H1 (cell line): Measurements from ENCODE around the gene NOS1AP. TPM values are rescaled to one million over a fixed set of nuclear protein-coding genes. Genes with fewer than 3 reads are reported as not detected.

Source experiments
- CTCF ChIA-PET: fragments of 300-600 bp; sonication (Branson Sonifier 250); formaldehyde crosslinking; loops from one replicate; lab custom pipeline; 2021; ENCODE audit not compliant: partially characterized antibody; lab: Charles Lee
- POLR2A ChIA-PET: fragments of 300-600 bp; sonication (Branson Sonifier 250); formaldehyde crosslinking; loops from one replicate; lab custom pipeline; 2021; ENCODE audit warnings: inconsistent platforms; ENCODE audit not compliant: partially characterized antibody; lab: Charles Lee
- DNase-seq, 2 experiments: peaks; one replicate each; pipeline versions ENCODE4 v3.0.0 to v3.0.0-alpha.2; 2010 to 2022; ENCODE audit warnings: low spot score in 2 of 2, low read depth in 1 of 2, mixed read lengths in 1 of 2
- FAIRE-seq: peaks from 2 replicates; lab custom pipeline; 2011; peaks lifted over from hg19 to GRCh38; lab: Jason Lieb, UNC
- H2AFZ ChIP-seq: 2 replicates; pipeline ENCODE4 v1.8.1; 2012; ENCODE audit warnings: low read length, inconsistent platforms
- H2AK5ac ChIP-seq: 2 replicates; pipeline ENCODE4 v1.6.1; 2013; ENCODE audit warnings: low read depth, low read length
- H2BK120ac ChIP-seq: replicated peaks from 2 replicates; pipeline ENCODE3; 2013; ENCODE audit warnings: low read depth, low read length, inconsistent platforms
- H2BK12ac ChIP-seq: 2 replicates; pipeline ENCODE4 v1.6.1; 2013; ENCODE audit warnings: low read depth, low read length
- H2BK15ac ChIP-seq: 2 replicates; pipeline ENCODE4 v1.6.1; 2013; ENCODE audit warnings: low read length
- H2BK20ac ChIP-seq: 2 replicates; pipeline ENCODE4 v1.6.1; 2013; ENCODE audit warnings: low read length
- H2BK5ac ChIP-seq: 2 replicates; pipeline ENCODE4 v1.6.1; 2013; ENCODE audit warnings: low read depth, low read length
- H3K14ac ChIP-seq: 2 replicates; pipeline ENCODE4 v1.6.1; 2013; ENCODE audit warnings: inconsistent platforms; ENCODE audit not compliant: insufficient read length
- H3K18ac ChIP-seq: 2 replicates; pipeline ENCODE4 v1.6.1; 2013; ENCODE audit warnings: low read length; ENCODE audit errors: extremely low read depth
- H3K23ac ChIP-seq: 2 replicates; pipeline ENCODE4 v1.6.1; 2013; ENCODE audit warnings: inconsistent platforms; ENCODE audit not compliant: insufficient read length
- H3K23me2 ChIP-seq: 2 replicates; pipeline ENCODE4 v1.6.1; 2013; ENCODE audit warnings: low read depth, low read length
- H3K27ac ChIP-seq: 2 replicates; pipeline ENCODE4 v1.6.1; 2011; ENCODE audit warnings: low read depth, low read length, inconsistent platforms
- H3K27me3 ChIP-seq, 4 experiments: replicated peaks in 1 of 4; 1 replicate in 1 of 4; 2 replicates in 3 of 4; pipeline versions ENCODE4 v1.6.1 to v1.8.1; 2011 to 2013; ENCODE audit warnings: low read length in 3 of 4, mild to moderate bottlenecking in 3 of 4, inconsistent platforms in 2 of 4, mixed read lengths in 2 of 4, moderate library complexity in 1 of 4; ENCODE audit not compliant: control insufficient read depth in 3 of 4, insufficient read depth in 3 of 4; ENCODE audit errors: extremely low read depth in 1 of 4
- H3K36me3 ChIP-seq, 4 experiments: 2 replicates each; pipeline versions ENCODE4 v1.6.1 to v1.8.1; 2011 to 2013; ENCODE audit warnings: mild to moderate bottlenecking in 4 of 4, low read length in 3 of 4, moderate library complexity in 2 of 4, control low read depth in 1 of 4, inconsistent platforms in 1 of 4; ENCODE audit not compliant: insufficient read depth in 4 of 4, control insufficient read depth in 2 of 4
- H3K4ac ChIP-seq: replicated peaks from 2 replicates; pipeline ENCODE3; 2013; ENCODE audit warnings: low read length, low read depth, mixed read lengths, inconsistent platforms; ENCODE audit not compliant: insufficient read length
- H3K4me1 ChIP-seq, 4 experiments: replicated peaks in 1 of 4; 1 replicate in 1 of 4; 2 replicates in 3 of 4; pipeline versions ENCODE4 v1.6.1 to v1.8.1; 2011 to 2013; ENCODE audit warnings: low read length in 3 of 4, inconsistent platforms in 2 of 4, mixed read lengths in 1 of 4; ENCODE audit not compliant: insufficient read depth in 4 of 4, control insufficient read depth in 3 of 4
- H3K4me2 ChIP-seq, 2 experiments: 2 replicates each; pipeline versions ENCODE4 v1.6.1 to v1.8.1; 2011 to 2013; ENCODE audit warnings: low read depth in 2 of 2, low read length in 2 of 2, control low read depth in 1 of 2, inconsistent platforms in 1 of 2, mild to moderate bottlenecking in 1 of 2; ENCODE audit not compliant: insufficient read depth in 1 of 2
- H3K4me3 ChIP-seq, 4 experiments: fragments of 200-600, 300-600 bp in 1 of 4; sonication (generic), shearing (Covaris generic), sonication (Bioruptor Twin) in 1 of 4; 2 replicates each; pipeline versions ENCODE4 v1.5.1 to v1.8.1; 2011 to 2016; ENCODE audit warnings: low read length in 4 of 4, low read depth in 3 of 4, control low read depth in 2 of 4, inconsistent platforms in 2 of 4, mild to moderate bottlenecking in 2 of 4, mixed read lengths in 1 of 4, moderate library complexity in 1 of 4; ENCODE audit not compliant: insufficient read depth in 2 of 4; ENCODE audit errors: extremely low read depth in 1 of 4
- H3K56ac ChIP-seq: replicated peaks from 2 replicates; pipeline ENCODE3; 2013; ENCODE audit warnings: low read depth, mild to moderate bottlenecking, mixed read lengths, low read length, inconsistent platforms; ENCODE audit not compliant: insufficient read length
- H3K79me1 ChIP-seq: 2 replicates; pipeline ENCODE4 v1.6.1; 2013; ENCODE audit warnings: low read depth, low read length, control low read depth
- H3K79me2 ChIP-seq, 2 experiments: 2 replicates each; pipeline versions ENCODE4 v1.6.1 to v1.8.1; 2012 to 2013; ENCODE audit warnings: low read length in 2 of 2, mild to moderate bottlenecking in 2 of 2, inconsistent platforms in 1 of 2; ENCODE audit not compliant: insufficient read depth in 2 of 2, control insufficient read depth in 1 of 2
- H3K9ac ChIP-seq, 4 experiments: replicated peaks in 1 of 4; 1 replicate in 1 of 4; 2 replicates in 3 of 4; pipeline versions ENCODE4 v1.6.1 to v1.8.1; 2011 to 2013; ENCODE audit warnings: low read depth in 3 of 4, low read length in 3 of 4, control low read depth in 2 of 4, mild to moderate bottlenecking in 2 of 4, moderate library complexity in 2 of 4, inconsistent platforms in 1 of 4; ENCODE audit errors: extremely low read depth in 1 of 4
- H3K9me3 ChIP-seq, 2 experiments: 2 replicates each; pipeline versions ENCODE4 v1.6.1 to v1.8.1; 2012 to 2013; ENCODE audit warnings: mild to moderate bottlenecking in 2 of 2, moderate library complexity in 2 of 2, control low read depth in 1 of 2, inconsistent platforms in 1 of 2, low read depth in 1 of 2, low read length in 1 of 2, mixed read lengths in 1 of 2; ENCODE audit not compliant: insufficient read depth in 2 of 2
- H4K20me1 ChIP-seq, 2 experiments: replicated peaks in 1 of 2; 2 replicates each; pipeline versions ENCODE3 to v1.8.1; 2011 to 2013; ENCODE audit warnings: inconsistent platforms in 2 of 2, low read length in 2 of 2, mild to moderate bottlenecking in 1 of 2; ENCODE audit not compliant: insufficient read depth in 2 of 2, control insufficient read depth in 1 of 2
- H4K5ac ChIP-seq: 2 replicates; pipeline ENCODE4 v1.6.1; 2013; ENCODE audit warnings: low read length, low read depth, mixed read lengths, inconsistent platforms; ENCODE audit not compliant: insufficient read length
- H4K8ac ChIP-seq: 2 replicates; pipeline ENCODE4 v1.8.0; 2013; ENCODE audit warnings: mild to moderate bottlenecking, moderate library complexity, low read length, inconsistent platforms; ENCODE audit not compliant: insufficient read depth; ENCODE audit errors: extremely low read depth
- H4K91ac ChIP-seq: replicated peaks from 2 replicates; pipeline ENCODE3; 2013; ENCODE audit warnings: low read length, mixed read lengths, inconsistent platforms; ENCODE audit not compliant: insufficient read length
- ATF3 ChIP-seq: IDR thresholded peaks from 2 replicates; pipeline ENCODE4 v1.6.1; 2011; ENCODE audit warnings: low read depth, mild to moderate bottlenecking, low read length; ENCODE audit not compliant: insufficient read depth
- BCL11A ChIP-seq, 2 experiments: IDR thresholded peaks; one replicate each; pipeline ENCODE4 v1.6.1; 2011; ENCODE audit warnings: low read depth in 2 of 2, low read length in 2 of 2, mild to moderate bottlenecking in 2 of 2
- CEBPB ChIP-seq: IDR thresholded peaks from 2 replicates; pipeline ENCODE4 v1.6.1; 2012; ENCODE audit warnings: low read depth, low read length
- CHD1 ChIP-seq: IDR thresholded peaks from 2 replicates; pipeline ENCODE4 v1.6.1; 2012; ENCODE audit warnings: low read depth, low read length, improper control_type of control experiment
- EZH2 ChIP-seq: fragments of 200-600 bp; sonication (generic); IDR thresholded peaks from 2 replicates; pipeline ENCODE4 v1.7.1; 2012; ENCODE audit warnings: low read depth, mild to moderate bottlenecking, moderate library complexity, low read length, inconsistent platforms; ENCODE audit not compliant: severe bottlenecking
- KDM1A ChIP-seq: fragments of 200-600, 300-600 bp; sonication (generic); IDR thresholded peaks from 2 replicates; pipeline ENCODE4 v1.7.1; 2016; ENCODE audit warnings: mild to moderate bottlenecking, low read length, borderline replicate concordance
- KDM5A ChIP-seq: fragments of 200-600 bp; IDR thresholded peaks from 2 replicates; pipeline ENCODE4 v1.7.1; 2012; ENCODE audit warnings: mild to moderate bottlenecking, low read length, inconsistent platforms, mixed read lengths
- MAFK ChIP-seq: IDR thresholded peaks from 2 replicates; pipeline ENCODE4 v1.6.1; 2012; ENCODE audit warnings: low read depth, mild to moderate bottlenecking, improper control_type of control experiment, low read length
- POLR2AphosphoS5 ChIP-seq: IDR thresholded peaks from 2 replicates; pipeline ENCODE4 v1.6.1; 2011; ENCODE audit warnings: low read depth, low read length
- SIRT6 ChIP-seq: IDR thresholded peaks from one replicate; pipeline ENCODE4 v1.7.1; 2012; ENCODE audit warnings: low read length, inconsistent platforms
- SIX5 ChIP-seq: IDR thresholded peaks from 2 replicates; pipeline ENCODE4 v1.6.1; 2011; ENCODE audit warnings: mild to moderate bottlenecking, low read depth, low read length
- SP1 ChIP-seq: IDR thresholded peaks from 2 replicates; pipeline ENCODE4 v1.6.1; 2011; ENCODE audit warnings: low read depth, low read length
- TAF1 ChIP-seq: IDR thresholded peaks from 2 replicates; pipeline ENCODE4 v1.6.1; 2011; ENCODE audit warnings: mild to moderate bottlenecking, low read depth, low read length
- WGBS, 2 experiments: shearing (Covaris generic) in 1 of 2; methylation state at CpG; one replicate each; pipeline versions ENCODE4 v1.1.6 to v1.1.7; 2013 to 2015; ENCODE audit warnings: low lambda C conversion rate in 2 of 2, mixed read lengths in 2 of 2, inconsistent platforms in 1 of 2, low coverage in 1 of 2, missing lambda C conversion rate in 1 of 2; ENCODE audit not compliant: insufficient replicate concordance in 2 of 2, insufficient coverage in 1 of 2, insufficient read length in 1 of 2; ENCODE audit errors: extremely low coverage in 1 of 2, missing lambda C conversion rate in 1 of 2; 5-methylcytosine and 5-hydroxymethylcytosine counted together
- polyA plus RNA-seq, 7 experiments: library from polyadenylated mRNA; depleted of rRNA in 3 of 7; stranded (reverse) in 5 of 7; unstranded in 2 of 7; fragments of >200 nt in 5 of 7; fragments of 200-250 nt in 2 of 7; gene quantifications; 1 replicate in 5 of 7; 2 replicates in 1 of 7; 4 replicates in 1 of 7; pipeline versions ENCODE4 v1.2.1 to v1.2.3, GENCODE V29; 2011 to 2013; ENCODE audit warnings: missing spikeins in 2 of 7, mixed read lengths in 2 of 7
- total RNA-seq: library from RNA; stranded (reverse); fragmentation: NEBNext Ultra II Directional; extraction: Animal tissue kit (Norgen Biotek cat#: 25700); gene quantifications from 2 replicates; pipeline ENCODE4 v1.2.1, GENCODE V29; 2021

The NOS1AP gene
- total and polyA plus RNA-seq, 2 of the 8 experiments (the other 6 are each of a cell fraction or from before 2014, with no cell fraction given) = 2.4 to 12.1 TPM

GRCh38 chr1:162137179-162137960 is 67.9 kb downstream of the NOS1AP start:
- CTCF ChIA-PET = interaction anchor here (0.7 to 1.5 kb wide), 4 partner anchors 46 to 220 kb away, joined by 3 read pairs; no protein-coding TSS in a partner anchor
- no peak overlapping the region; the same call in 1 of the 2 replicates for H2BK15ac ChIP-seq
- no peak overlapping the region for H3K18ac ChIP-seq
- H3K27me3 ChIP-seq = no peaks in the 10 kb centered on the region
- no peak overlapping the region for H4K91ac ChIP-seq
- H2AK5ac ChIP-seq = no peak overlapping the region
- no peak overlapping the region for H3K23ac ChIP-seq
- no peak overlapping the region for H2BK5ac ChIP-seq
- no peak overlapping the region for H2AFZ ChIP-seq
- no peaks in the 10 kb centered on the region for H3K9me3 ChIP-seq
- no peak overlapping the region for H3K9ac ChIP-seq
- no peak overlapping the region for H3K4me3 ChIP-seq
- H3K36me3 ChIP-seq = no peaks in the 10 kb centered on the region
- peaks cover 0 to 2% of the 10 kb centered on the region in 2 experiments for H4K20me1 ChIP-seq
- H3K27ac ChIP-seq = no peak overlapping the region
- H3K79me2 ChIP-seq = peaks cover 0 to 57% of the 10 kb centered on the region in 2 experiments; a peak in 3 of 4 replicates
- H2BK20ac ChIP-seq = no peak overlapping the region
- FAIRE-seq = no peak
- POLR2A ChIA-PET = interaction anchor here (2.2 kb wide), 1 partner anchor 8 kb away, joined by 7 read pairs; no protein-coding TSS in a partner anchor
- H2BK120ac ChIP-seq = no peak overlapping the region
- H3K4me1 ChIP-seq = peaks cover 4 to 13% (median 6%) of the 10 kb centered on the region in 4 experiments
- WGBS, 2 experiments = 86% methylated on average over 8 of the region's 8 CpGs; no CpG with 5 or more reads in 1 of the 2 experiments
- no peak overlapping the region for H4K8ac ChIP-seq
- peaks cover 11% of the 10 kb centered on the region; the same call in 1 of the 2 replicates for H3K79me1 ChIP-seq
- no peak overlapping the region for H4K5ac ChIP-seq
- no peak overlapping the region for H3K56ac ChIP-seq
- no peak overlapping the region for H2BK12ac ChIP-seq
- DNase-seq = no peak
- no peak overlapping the region for H3K4me2 ChIP-seq
- H3K4ac ChIP-seq = no peak overlapping the region
- no peak overlapping the region for H3K14ac ChIP-seq
- no peaks in the 10 kb centered on the region; the same call in 1 of the 2 replicates for H3K23me2 ChIP-seq
- TF ChIP-seq BCL11A (IDR thresholded peaks at IDR 0.05; ENCODE audit: low read depth in 2 of 2, low read length in 2 of 2) (no peak), TAF1 (no peak), KDM5A (no peak), SIX5 (no peak), EZH2 (no peak), KDM1A (no peak), SIRT6 (no peak), MAFK (no peak), ATF3 (no peak), SP1 (no peak), CHD1 (no peak), POLR2AphosphoS5 (no peak), CEBPB (no peak)
